GM23248 (cell line): ENCODE measurements around the gene GEMIN7.

Source experiments
- EZH2 ChIP-seq: fragments of 200-600 bp; sonication (generic); IDR thresholded peaks from 2 replicates; pipeline ENCODE4 v1.6.1; 2018; ENCODE audit warnings: antibody characterized with exemption, mild to moderate bottlenecking; ENCODE audit not compliant: insufficient read depth, poor library complexity, severe bottlenecking
- EZH2phosphoT487 ChIP-seq: fragments of 200-600 bp; sonication (generic); IDR thresholded peaks from 2 replicates; pipeline ENCODE4 v1.6.1; 2018; ENCODE audit warnings: antibody characterized with exemption, moderate library complexity, mild to moderate bottlenecking, low read depth; ENCODE audit not compliant: insufficient read depth

GRCh38 chr19:45045671-45046353 is 33.2 kb upstream of the GEMIN7 start:
- TF ChIP-seq EZH2phosphoT487 (no peak), EZH2 (no peak)
